Stimulated activated CD4-positive, alpha-beta T cell treated with anti-CD3 and anti-CD28 coated beads, Interleukin-12 subunit alpha, Interleukin-12 subunit beta, amount 100 ng/mL, for 48 hours (primary cell): ENCODE measurements around the gene GPR3.
"Not testable (repeated sequence)": the region's sequence is repeated elsewhere in the genome, so short reads cannot be mapped to it uniquely, and the experiment has no call there.

Source experiments
- DNase-seq, 3 donors: peaks; one replicate each; pipeline ENCODE4 v3.0.0-alpha.2; 2020; ENCODE audit warnings: low read depth in 2 of 3, low spot score in 1 of 3

GPR3 gene

DNA sequence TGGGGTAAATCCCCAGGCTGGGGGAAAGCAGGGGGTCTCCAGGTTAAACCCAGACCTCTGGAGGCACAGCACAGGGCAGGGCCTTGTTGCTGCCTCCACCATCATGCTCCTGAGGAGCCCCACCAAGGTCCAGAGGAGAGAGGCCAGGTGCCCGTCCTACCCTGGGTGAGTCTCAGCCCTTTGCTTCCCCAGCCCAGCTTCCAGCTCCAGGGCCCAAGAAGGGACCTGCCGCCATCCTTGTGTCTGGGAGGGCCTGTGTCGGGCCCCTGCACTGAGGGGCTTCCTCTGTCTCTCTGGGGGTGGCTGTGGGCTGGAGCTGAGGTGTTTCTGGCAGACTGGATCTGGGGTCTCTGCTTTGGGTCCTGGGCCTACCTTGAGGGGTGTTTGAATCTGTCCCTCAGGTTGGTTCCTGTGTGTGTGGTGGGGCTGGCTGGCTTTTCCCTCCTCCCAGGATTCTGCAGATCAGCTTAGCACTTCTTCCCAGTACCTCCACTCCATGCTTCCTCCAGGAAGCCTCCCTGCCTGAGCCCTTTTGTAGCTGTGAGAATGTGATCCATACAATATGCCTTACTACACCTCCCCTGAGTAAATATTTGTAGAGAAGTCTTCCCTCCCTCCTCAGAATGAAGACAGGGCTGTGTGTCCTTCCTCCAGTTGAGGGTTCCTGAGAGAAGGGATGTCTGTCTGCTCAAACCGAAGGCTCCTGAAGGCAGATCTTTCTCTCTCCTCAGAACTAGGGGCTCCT lies 6.2 kb downstream of the GPR3 start:
- DNase-seq, result no peak

DNA sequence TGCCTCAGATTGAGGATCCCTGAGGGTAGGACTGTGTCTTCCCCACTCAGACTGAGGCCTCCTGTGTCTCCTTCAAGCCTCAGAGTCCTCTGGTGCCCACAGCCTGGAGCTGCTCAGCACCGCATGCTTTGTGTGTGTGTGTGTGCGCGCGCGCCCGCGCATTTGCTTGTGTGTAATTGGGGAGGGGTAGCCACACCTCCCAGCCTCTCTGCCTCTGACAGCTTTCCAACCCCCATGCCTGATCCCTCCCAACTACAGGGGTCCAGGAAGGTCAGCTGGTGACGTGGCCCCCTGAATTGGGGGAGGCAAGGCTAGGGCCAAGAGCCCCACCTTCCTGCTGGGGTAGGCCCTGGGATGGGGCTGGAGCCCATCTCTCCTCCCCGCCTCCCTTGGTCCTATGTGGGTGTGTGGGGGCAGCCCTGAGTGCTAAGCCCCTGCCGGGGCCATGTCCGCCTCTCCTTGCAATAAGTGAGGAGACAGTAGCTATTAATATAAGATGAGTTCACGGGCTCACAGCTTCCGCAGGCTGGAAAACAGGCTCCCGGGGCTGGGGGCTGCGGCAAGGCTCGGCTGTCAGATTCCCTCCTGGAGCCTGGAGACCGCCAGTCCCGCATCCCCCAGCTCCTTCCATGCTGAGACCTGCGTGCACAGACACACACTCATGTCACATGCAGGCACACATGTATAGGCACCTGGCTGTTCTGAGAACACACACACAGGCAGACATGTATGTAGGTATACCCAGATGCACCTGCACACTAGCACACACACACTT lies 7.0 kb downstream of the GPR3 start:
- no peak for DNase-seq

DNA sequence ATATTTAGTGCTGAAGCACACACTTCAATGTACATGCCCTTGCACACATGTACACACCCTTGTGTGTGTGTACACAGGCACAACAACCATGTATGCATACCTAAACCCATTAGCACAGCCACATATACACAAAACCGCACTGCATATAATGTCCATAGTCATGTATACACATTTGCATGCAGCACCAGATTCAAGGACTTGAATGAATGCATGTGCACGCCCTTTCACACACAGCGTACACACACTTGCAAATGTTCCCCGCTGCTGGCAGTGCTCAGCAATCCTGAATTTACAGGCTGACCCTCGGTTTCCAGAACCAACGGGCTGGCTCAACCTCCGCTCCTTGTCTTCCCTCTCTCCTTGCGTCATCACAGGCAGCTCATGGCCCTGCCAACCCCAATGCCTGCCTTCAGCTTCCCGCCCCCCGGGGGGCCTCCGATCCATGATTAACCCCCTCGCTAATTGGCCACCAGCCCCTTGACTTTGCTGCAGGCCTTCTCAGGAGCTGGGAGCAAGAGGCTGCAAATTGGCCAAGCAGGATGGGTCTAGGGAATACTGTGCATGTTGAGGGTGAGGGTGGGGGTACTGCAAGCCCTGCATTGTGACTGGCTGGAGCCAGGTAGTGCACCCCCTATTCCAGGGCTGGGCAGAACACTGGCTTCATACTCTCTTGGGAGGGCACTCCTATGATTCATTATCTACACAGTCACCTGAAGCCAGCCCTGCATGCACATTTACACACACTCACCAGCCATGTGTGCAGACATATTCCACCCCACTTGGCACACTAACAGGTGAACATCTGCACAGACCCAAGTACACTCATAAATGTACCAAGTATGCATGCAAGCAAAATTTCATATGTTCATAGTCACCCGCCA lies 7.9 kb downstream of the GPR3 start:
- DNase-seq, result no peak

GRCh38 chr1:27400963-27401341 lies 8.5 kb downstream of the GPR3 start:
- no peak for DNase-seq

GRCh38 chr1:27402349-27402754 lies 9.9 kb downstream of the GPR3 start:
- DNase-seq, result no peak

DNA sequence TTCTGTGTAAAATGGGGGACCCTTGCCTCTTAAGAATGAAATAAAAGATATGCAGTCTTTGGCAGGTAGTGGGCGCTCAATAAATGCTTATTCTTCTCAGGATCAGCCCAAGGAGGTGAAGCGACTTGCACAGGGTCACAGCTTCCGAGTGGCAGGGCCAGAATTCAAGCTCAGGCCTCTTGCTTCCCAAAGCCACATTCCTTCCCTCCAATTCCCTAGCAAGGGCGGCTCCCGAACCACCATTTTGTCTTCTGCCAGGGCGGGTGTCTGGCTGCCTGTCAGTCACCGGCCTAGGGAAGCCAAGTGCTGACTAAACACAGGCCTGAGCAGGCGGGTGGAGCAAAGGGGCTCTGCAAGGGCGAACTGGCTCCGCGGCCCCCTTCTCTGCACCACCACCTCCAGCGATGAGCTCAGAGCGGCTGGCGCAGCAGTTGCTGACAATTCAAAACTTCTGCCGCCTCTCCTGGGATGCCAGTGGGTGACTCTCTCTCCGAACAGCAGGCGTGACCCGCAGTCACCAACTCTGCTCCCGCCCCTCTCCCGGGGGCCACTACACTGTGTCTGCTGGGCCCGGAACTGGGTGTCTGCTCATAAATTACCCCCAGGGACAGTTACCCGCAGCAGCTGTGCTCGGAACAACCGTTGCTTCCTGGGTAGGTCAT lies 10.8 kb downstream of the GPR3 start:
- no peak for DNase-seq

- no peak for DNase-seq
These were observed 11.5 kb downstream of the GPR3 start for GRCh38 chr1:27403931-27404330.

GRCh38 chr1:27405074-27405473 lies 12.7 kb downstream of the GPR3 start:
- no peak for DNase-seq

DNA sequence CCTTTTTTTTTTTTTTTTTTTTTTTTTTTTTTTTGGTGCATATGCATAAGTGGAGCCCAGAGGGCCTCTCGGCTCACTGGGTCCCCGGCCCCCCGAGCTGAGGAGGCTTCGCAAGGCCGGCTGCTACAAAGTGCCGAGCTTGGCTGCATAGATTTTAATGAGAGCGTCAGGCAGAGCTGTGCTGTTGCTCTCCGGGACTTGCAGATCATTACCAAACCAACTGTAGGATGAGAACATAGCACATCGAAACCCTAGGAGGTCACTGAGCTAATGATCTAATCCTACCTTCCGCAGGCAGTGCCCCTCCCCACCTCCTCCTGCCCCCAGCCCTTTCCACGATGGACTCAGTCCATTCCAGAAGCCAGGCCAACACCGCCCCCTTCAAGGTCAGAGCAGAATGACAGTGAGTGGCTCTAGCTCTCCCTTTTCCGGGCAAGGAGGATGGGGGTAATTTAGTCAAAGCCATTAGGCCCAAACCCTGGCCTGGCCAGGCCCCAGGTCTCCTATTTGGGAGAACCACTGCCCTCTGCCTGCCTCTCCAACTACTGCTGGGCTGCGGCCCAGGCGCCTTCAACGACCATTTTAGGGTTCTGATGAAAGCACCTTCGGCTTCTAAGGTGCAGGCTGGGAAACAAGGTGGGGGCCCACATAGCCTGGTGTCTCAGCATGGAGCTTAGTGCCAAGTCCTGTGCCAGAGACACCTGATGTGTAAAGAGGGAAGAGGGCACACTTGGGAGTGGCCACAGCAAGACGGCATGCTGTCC lies 13.4 kb downstream of the GPR3 start:
- not testable (repeated sequence) for DNase-seq

DNA sequence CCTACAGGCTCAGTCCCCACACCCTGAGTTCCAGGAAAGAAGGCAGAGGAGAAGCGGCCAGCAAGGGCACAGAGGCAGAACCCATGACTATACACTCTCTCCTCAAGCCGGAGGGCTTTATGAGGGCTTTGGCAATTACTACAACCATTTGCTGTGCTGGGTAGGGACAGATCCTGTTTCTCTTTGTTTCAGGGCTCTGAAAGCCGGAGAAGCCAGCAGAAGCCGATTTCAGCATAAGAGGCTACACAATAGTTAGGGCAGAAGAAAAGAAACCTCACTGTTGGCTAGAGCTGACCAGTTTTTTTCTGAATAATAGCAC lies 13.9 kb downstream of the GPR3 start:
- DNase-seq, result no peak

DNA sequence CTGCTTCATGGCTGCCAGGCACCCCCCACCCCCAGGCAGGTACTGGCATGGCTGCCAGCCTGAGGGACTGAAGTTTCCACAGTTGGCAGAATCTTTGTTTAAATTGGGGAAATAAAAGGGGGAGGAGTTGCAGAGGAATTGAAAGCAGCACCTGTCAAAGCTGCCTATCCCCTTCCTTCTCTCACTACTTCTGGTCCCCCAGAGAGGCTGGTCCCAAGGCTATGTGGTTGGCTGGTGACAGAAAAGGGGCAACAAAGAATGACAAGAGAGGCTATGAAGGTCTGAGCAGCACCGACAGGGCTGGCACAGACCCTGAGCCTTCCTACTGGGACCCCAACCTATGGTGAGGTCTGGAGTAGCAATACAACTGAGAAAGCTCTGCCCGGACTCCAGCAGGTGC lies 14.4 kb downstream of the GPR3 start:
- DNase-seq, result not testable (repeated sequence)

- no peak for DNase-seq
These were observed 15.7 kb downstream of the GPR3 start for GRCh38 chr1:27408151-27408550.

DNA sequence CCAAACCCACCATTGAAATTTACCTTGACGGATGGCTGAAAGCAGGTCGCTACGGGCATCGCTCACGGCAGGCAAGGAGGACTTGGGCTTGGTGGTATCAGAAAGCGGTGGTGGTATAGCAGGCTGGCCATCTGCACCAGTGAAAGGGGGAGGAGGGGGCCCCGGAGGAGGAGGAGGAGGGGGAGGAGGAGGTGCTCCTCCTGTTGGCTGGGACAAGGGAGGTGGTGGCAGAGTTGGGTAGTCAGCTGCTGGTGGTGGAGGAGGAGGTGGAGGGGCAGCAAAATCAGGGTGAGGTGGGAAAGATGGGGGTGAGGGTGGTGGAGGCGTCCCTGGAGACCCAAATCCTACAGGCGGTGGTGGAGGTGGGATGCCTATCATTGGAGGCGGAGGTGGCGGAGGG lies 17.2 kb downstream of the GPR3 start:
- DNase-seq, result no peak

- DNase-seq, result no peak
These were observed 18.3 kb downstream of the GPR3 start for GRCh38 chr1:27410709-27411108.

GRCh38 chr1:27412502-27412901 lies 20.1 kb downstream of the GPR3 start:
- no peak for DNase-seq

DNA sequence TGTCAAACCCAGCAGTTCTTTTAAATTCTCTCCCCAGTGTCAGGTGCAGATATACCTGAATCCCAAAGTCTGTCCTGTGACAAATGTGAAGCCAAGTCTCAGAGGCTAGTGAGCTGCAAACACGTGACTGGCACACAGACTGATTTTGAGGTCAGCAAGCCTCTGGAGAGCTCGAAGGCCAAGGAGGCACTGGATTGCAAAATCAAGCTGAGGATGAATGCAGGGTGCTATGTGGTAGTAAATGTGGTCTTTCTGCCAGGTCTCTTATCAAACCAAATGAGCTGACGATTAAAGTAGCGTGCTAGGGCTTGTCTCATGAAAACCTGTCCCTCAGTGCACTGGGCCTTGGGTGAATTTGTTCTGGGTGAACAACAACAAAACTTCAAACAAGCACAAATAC lies 20.6 kb downstream of the GPR3 start:
- DNase-seq, result no peak

DNA sequence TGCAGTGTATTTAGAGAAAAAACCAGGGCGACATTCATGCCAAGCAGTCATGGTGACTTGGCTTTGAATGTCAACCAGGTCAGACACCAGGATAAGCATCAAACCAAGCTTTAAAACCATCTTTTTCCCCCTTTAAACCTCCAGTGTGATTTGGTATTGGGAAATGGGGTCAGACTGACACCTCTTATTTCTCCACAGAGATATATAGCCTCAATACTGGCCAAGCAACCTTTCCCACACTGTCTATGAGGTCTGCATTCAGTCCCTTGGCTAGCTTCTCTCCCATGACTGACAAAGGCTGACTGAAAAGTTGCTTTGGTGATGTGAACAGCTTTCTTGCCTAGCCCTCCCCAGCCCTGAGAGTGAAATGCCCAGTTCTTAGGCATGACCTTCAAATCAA lies 21.7 kb downstream of the GPR3 start:
- DNase-seq, result no peak

- DNase-seq, result peak in 2 of 3 donors; percentile 33 to 70
These were observed 24.1 kb downstream of the GPR3 start for GRCh38 chr1:27416387-27417111.

- no peak for DNase-seq
These were observed 25.3 kb downstream of the GPR3 start for GRCh38 chr1:27417713-27418112.
